Activated CD4-positive, CD25-positive, alpha-beta regulatory T cell treated with anti-CD3 and anti-CD28 coated beads, Interleukin-2, amount 50 U/mL, for 16 hours (primary cell): ENCODE results near the gene MGAT5B.
"Not testable (repeated sequence)": the region's sequence is repeated elsewhere in the genome, so short reads cannot be mapped to it uniquely, and the experiment has no call there.

ENCODE experiments used
- DNase-seq: peaks from one replicate; pipeline ENCODE4 v3.0.0-alpha.2; 2020; ENCODE audit warnings: low read depth, low spot score

The MGAT5B gene

DNA sequence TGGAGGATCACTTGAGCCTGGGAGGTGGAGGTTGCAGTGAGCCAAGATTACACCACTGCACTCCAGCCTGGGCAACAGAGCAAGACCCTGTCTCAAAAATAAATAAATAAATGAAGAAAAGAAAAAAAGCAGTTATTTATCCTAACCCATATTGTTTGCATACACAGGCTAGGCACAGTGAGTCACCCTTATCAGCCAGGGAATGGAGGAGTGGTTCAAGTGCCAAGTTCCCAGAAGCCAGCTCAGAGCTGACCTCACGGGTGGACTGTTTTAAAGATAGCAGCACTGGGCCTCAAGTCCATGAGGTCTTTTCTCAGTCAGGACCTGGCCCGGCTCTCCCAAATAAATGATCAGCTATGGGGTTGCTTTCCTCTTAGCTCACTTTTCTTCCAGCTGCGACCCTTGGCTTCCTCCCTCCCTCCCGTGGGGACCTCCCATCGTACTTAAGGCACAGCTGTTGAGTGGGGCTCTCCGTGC lies 22.6 kb upstream of the MGAT5B start:
- DNase-seq, result no peak

DNA sequence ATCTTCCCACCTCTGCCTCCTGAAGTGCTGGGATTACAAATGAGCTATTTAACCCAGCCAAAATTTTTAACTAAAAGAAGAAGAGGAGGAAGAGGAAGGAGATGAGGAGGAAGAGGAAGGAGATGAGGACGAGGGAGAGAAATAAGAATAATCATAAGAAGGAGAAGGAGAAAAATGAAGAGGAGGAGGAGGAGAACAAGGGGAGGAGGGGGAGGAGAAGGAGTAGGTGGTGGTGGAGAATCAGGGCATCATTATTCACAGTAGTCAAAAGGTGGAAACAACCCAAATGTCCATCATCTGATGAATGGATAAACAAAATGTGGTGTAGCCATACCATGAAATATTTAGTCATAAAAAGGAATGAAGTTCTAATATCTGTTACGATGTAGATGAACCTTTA lies 21.2 kb upstream of the MGAT5B start:
- no peak for DNase-seq

DNA sequence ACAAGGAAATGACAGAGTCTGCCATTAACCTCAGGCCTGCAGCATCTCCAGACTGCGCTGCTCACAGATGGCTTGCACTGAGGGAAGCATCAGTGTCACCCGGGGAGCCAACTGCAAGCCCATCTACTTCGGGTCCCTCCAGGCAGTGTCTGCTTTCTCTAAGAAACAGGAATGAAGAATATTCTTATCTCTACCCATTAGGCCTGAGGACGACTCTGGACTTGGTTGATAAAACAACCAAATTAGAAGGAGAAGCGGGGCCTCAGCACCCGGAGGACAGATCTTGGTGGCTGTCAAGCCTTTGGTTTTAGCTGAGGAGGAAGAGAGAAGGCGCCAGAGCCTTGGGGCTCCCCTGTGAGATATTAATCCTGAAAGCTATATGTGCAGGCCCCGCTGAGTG lies 19.5 kb upstream of the MGAT5B start:
- DNase-seq, result no peak

DNA sequence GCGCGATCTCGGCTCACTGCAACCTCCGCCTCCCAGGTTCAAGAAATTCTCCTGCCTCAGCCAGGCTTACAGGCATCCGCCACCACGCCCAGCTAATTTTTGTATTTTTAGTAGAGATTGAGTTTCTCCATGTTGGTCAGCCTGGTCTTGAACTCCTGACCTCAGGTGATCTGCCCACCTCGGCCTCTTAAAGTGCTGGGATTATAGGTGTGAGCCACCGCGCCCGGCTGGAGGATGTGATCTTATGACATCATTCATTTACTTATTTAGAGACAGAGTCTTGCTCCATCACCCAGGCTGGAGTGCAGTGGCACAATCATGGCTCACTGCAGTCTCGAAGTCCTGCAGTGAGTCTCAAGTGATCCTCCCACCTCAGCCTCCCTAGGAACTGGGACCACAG lies 19.0 kb upstream of the MGAT5B start:
- not testable (repeated sequence) for DNase-seq

DNA sequence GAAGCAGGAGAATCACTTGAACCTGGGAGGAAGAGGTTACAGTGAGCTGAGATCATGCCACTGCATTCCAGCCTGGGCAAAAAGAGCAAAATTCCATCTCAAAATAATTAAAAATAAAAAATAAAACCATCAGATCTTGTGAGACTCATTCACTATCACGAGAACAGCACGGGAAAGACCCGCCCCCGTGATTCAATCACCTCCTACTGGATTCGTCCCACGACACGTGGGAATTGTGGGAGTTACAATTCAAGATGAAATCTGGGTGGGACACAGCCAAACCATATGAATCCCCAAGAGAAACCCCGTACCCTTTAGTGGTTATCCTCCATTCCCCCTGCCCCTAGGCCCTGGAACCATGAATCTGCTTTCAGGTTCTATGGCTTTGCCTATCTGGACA lies 15.4 kb upstream of the MGAT5B start:
- DNase-seq, result no peak

DNA sequence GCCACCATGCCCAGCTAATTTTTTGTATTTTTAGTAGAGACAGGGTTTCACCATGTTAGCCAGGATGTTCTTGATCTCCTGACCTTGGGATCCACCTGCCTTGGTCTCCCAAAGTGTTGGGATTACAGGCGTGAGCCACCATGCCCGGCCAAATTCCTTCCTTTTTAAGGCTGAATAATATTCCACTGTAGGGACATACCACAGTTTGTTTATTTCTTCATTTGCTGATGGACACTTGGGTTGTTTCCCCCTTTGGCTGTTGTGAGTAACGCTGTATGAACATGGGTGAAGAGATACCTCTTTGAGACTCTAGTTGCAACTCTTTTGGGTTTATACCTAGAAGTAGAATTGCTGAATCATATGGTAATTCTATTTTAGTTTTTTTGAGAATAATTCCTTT lies 13.1 kb upstream of the MGAT5B start:
- no peak for DNase-seq

DNA sequence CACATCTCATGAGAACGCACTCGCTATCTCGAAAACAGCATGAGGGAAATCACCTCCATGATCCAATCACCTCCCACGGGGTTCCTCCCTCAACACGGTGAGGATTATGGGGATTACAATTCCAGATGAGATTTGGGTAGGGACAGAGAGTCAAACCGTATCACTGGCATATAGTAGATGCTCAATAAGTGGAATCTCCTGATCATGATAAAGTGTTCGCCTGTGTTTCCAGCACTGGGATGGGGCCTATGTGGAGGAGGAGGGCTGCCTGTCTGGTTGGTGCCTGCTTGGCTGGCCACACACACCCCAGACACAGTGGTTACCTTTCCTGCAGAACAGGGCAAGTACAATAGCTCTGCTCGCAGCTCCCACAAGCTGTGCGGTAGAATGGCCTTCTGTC lies 6.1 kb upstream of the MGAT5B start:
- no peak for DNase-seq

DNA sequence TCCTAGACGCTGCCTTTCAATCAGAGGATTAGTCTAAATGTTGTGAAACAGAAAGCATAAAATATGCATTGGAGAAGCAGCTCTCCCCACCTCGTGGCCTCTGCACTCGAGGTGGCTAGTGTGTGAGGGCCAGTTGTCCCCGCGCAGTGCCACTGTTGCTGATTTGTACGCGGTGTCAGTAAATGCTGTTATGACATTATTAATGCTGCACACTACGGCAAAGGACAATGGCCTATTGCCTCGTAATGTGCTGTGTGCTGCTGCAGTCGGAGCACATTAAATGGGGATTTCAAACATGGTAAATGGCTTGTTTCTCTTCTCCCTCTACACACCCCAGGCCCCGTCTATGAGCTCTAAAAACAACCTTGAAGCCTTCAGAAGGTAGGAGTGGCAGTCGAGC lies 5.7 kb upstream of the MGAT5B start:
- DNase-seq, result no peak

DNA sequence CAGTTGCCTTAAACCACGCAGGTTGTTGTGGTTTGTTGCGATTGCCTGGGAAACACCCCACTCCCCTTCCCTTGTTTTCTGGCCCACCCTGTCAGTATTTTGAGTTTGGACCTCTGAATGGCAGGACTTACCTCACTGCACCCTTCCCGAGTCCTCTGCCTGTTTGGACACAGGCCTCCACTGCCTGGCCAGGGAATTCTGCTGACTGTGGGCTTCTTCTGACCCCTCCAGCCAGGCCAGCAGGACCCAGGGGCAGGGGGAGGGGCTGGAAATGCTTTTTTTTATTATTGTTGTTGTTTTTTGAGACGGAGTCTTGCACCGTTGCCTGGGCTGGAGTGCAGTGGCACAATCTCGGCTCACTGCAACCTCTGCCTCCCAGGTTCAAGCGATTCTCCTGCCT lies 4.2 kb upstream of the MGAT5B start:
- no peak for DNase-seq

DNA sequence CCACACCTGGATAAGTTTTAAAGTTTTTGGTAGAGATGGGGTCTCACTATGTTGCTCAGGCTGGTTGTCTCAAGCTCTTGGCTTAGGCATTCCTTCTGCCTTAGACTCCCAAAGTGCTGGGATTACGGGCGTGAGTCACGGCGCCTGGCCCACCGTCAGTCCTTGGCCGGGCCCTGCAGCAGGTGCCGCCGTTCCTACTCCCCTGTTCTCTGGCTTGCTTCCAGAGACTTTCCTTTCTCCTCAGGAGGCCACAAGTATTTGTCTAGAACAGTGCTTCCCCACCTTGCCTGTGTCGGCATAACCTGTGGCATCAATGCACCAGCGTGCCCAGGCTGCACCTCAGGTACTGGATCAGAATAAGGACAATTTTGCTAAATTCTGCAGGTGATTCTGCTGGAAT lies 3.0 kb upstream of the MGAT5B start:
- DNase-seq, result no peak

DNA sequence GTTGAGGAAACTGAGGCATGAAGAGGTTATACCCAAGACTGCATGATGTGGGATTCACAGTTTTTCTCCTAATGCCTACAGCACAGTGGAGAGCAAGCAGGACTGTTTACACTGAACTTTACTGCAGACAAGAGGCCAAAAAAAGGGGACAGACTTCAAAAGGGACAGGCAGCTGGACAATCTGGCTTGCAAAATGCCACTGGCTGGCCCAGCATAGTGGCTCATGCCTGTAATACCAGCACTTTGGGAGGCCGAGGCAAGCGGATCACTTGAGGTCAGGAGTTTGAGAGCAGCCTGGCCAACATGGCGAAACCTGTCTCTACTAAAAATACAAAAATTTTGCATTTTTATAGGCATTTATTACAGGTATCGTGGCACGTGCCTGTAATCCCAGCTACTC lies 2.0 kb upstream of the MGAT5B start:
- no peak for DNase-seq

DNA sequence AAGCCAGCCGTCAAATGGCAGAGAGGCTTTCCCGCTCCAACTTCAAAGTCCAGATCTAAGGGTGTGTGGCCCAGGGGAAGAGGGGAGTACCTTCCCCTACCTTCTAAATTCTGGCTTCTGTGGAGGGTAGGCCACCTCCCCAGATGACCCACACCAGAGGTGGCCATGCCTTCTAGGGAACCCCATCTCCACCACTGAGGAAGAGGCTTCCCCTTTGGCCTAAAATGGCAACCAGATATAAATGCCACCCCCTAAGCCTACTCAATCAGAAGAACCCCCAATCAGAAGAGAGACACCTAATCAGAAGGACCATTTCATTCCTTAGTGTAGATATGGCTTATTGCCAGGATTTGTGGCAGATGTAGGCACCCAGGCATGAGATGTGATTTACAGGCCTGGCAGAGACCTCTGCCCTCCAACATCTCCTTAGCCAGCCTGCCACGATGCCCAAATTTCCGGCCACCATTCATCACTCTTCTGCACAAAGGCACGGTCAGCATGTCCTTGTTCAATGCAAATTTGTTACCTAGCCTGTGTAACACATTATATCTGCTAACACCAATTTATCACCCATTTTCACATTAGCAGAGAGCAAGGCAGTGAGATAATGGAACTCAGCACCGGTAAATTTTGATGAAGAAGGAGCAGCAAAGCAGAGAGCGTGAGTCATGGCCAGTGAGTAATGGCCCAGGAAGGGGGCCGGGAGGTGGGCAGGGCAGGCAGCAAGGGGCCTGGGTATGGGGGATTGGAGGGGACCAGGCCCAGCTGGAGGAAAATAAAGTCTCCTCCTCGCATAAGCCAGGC lies 1.2 kb upstream of the MGAT5B start:
- DNase-seq, result no peak

DNA sequence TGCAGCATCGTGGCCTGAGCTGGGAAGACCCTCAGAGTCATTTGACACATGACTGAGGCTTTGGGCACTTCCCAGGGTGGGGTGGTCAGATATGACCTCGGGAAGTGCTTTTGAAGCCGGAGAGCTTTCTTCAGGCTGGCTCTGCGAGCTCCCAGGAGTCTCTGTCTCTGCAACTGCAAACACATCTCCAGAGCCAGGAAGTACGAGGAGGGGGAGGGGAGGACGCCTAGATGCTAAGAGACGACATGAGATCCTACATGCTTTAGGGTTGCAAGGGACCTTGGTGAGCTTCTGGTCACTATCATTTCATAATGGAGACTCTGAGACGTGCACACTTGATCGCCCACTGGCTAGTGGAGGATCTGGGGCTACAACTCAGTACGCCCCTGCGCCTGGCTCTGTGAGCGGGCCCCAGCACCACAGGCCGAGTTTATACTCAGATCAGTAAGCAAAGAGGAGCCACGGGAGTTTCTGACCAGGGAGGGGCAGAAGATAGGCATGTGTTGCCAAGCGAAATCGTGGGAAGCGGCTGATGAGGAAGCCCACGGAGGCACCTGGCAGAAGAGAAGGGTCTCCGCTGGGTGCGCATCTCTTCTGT lies 527 bp upstream of the MGAT5B start:
- no peak for DNase-seq

DNA sequence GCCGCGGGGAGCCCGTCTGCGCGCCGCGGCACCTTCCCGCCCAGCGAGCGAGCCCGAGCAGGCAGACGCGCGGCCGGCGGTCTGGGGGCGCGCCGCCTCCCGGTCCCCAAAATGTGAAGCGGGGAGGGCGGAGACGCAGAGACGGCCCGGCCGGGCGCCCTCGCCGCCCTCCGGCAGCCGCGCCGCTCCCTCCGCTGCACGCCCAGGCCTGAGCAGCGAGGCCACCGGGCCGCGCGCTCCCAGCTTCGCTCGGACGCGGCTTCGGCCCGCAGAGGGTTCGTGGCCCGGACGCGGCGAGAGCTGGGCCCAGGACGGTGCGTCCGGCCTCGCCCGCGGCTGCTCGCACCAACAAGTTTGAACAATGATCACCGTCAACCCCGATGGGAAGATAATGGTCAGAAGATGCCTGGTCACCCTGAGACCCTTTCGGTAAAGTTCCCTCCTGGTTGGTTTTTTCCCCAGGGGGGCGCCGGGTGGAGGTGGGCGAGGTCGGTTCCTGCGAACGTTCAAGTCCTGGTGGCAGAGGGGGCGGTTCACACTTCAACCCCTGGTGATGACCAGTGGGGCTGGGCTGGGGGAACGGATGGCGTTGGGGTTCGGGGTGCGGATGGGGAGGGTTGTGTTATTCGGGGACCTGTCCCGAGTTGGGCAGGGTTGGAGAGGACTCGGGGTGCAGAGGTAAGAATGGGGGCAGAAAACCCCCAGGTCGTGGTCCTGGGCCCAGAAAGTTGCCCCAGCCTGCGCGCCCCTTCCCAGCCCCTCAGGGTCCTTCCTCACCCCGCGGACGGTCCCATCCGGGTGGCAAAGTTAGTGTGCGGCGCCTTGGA lies 678 bp downstream of the MGAT5B start:
- no peak for DNase-seq

DNA sequence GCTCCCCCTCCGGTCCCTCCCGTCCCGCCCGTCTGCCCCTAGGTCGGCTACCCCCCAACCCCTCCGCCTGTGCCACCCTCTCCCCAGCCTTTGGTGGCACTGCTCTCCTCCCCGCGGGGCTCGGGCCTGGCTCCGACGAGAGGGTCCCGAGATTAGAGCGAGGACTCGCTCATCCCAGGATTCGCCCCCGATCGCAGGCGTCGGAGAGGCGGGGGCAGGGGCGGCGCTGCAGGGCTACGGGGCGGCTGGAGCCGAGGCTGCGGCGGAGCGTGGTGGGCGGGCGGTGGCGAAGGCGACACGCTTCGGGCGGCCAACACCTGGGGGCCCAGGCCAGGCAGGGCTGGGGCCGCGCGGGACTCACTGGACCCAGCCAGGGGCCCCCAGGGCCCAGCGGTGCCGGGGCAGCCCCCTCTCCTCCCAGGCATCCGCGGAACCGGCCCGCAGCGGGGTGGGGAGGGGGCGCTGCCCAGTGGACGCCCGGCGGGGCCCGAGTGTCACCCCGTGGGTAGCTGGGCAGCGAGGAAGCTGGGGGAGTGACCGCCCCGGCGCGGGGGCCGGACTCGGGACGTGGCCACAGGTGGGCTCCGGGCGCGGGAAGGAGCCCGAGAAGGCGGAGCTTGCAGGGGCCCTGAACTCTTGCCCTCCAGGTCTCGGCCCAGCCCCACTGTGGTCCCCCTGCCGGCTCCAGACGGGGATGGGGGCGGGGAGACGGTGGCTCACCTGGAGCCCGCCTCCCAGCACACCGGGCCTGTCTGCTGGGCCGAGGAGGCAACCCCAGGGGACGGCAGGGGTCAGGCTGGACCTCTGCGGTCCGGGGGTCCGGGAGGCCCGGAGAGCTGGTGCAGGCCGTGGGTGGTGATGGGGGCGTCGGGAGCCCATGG lies 1.5 kb downstream of the MGAT5B start:
- DNase-seq, result no peak

DNA sequence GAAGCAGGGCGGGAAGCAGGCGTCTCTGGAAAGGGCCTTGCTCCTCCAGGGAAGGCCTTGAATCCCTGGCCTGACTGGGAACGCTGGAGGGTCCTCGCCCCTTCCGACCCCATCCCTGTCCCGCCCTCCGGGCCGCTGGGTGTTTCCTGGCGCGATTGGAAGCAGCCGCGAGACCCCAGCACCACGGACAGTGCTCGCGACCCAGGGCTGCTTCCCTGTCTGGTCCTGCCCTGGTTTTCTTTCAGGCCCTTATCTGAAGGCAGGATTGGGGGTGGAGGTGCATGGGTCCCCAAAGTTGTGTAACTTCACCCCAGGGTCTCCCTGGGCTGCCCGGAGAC lies 2.1 kb downstream of the MGAT5B start:
- DNase-seq, result no peak

DNA sequence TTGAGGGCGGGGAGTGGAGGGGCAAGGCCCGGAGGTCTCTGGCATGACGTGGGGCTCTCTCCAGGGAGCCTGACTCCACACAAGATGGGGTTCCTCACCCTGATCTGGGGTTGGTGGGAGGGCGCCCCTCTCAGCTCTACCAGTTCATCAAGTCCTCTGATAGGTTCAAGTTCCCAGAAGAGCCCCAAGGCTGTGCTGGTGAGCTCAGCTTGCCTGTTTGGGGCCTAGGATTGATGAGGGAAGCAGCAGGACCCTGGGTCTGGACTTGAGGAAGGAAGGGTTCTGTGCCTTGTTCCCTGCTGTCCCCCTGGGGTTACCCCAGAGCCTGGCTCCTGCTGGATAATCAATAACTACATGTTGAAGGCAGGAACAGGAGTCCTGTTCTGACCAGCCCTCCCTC lies 3.5 kb downstream of the MGAT5B start:
- no peak for DNase-seq

DNA sequence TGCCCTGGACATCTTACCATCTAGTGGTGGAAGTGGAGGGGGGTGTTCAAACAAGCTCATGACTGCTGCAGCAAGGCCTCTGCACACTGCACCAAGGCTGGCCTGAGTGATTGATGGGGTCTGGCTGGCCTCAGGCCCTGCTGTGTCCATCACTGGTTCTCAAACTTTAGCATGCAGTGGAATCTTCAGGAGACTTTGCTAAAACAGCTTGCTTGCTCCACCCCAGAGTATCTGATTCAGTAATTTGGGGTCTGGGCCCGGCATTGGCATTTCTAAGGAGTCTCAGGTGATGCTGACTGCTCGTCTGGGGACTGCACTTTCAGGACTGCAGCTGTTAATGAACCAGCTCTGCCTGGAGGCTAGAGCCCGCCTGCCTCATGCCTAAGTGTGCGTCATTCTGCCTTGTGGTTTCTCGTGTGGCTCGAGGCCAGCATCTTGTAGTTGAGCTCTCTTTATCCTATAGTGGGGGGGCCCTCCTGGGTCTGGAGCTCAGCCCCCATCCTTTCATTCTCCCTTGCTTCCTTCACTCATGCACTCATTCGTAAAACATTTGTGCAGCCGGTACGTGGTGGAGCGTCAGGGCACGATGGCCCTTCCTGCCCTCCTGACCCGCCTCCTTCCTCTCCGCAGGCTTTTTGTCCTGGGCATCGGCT lies 4.1 kb downstream of the MGAT5B start:
- DNase-seq, result no peak

DNA sequence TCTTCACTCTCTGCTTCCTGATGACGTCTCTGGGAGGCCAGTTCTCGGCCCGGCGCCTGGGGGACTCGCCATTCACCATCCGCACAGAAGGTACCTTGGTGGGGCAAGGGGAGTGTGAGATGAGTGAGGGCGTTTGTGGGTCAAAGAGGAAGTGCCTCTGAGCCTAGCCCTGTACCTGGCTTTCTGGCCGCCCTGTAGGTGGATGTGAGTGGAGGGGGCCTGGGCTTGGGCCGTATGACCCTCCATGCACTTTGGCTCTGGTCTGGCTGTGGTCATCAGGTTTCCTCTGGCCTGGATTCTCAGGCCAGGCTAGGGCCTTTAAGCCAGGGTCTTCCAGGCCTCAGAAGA lies 4.6 kb downstream of the MGAT5B start:
- no peak for DNase-seq

DNA sequence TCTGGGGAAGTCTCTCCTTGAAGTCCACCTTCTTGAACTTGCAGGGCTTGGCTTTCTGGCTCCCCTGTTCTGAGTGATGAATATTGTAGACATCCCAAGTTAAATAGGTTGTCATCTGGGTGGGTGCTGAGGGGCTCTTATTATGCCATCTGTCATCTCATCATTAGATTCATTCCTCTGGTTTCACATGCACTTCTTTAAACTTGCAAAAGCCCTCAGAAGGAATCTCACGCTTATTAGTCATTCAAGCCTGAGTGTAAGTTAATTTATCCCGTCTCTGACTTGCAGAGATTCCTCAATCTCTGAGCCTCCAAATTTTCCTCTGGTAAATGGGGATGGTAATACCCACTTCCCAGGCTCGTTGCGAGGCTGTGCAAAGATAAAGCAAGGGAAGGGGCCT lies 5.7 kb downstream of the MGAT5B start:
- DNase-seq, result no peak

DNA sequence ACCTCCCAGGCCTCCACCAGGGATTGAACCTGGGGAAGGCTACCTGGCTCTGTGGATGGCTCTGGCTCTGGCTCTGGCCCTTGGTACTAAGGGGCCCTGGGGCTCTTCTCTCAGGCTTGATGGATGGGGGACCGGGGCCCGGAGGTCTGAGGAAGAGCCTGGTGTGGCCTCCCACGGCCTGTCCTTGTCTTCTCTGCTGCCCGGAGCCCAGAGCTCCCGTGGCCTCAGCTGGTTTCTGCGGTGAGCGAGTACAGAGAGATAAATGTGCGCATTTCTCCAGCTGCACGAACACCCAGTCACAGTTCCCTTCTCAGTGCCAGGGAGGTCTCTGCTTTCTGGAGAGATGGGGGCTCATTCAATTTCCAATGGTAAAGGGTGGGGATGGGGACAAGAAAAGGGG lies 9.2 kb downstream of the MGAT5B start:
- no peak for DNase-seq
